Neuronal stem cell (in vitro differentiated cells): ENCODE data around the gene FAM200C.
A peak's percentile ranks its signal among the peaks of the same experiment; 100 is the strongest.

Experiments
- DNase-seq: peaks from one replicate; pipeline ENCODE4 v3.0.0-alpha.2; 2013; ENCODE audit warnings: low spot score
- H2AFZ ChIP-seq: one replicate; pipeline ENCODE4 v1.6.1; 2013; ENCODE audit warnings: mild to moderate bottlenecking, low read length, inconsistent platforms
- H2AK5ac ChIP-seq: 2 replicates; pipeline ENCODE4 v1.6.1; 2013; ENCODE audit warnings: low read depth, mild to moderate bottlenecking, inconsistent platforms, low read length, moderate library complexity, mixed read lengths
- H2BK120ac ChIP-seq: 2 replicates; pipeline ENCODE4 v1.6.1; 2013; ENCODE audit warnings: low read depth, mild to moderate bottlenecking, inconsistent platforms, low read length, moderate library complexity, mixed read lengths
- H2BK12ac ChIP-seq: one replicate; pipeline ENCODE4 v1.6.1; 2013; ENCODE audit warnings: low read length, inconsistent platforms
- H2BK15ac ChIP-seq: 2 replicates; pipeline ENCODE4 v1.6.1; 2013; ENCODE audit warnings: mild to moderate bottlenecking, low read length, inconsistent platforms, mixed read lengths
- H2BK5ac ChIP-seq: one replicate; pipeline ENCODE4 v1.6.1; 2013; ENCODE audit warnings: inconsistent platforms, mild to moderate bottlenecking, low read length, moderate library complexity
- H3K14ac ChIP-seq: one replicate; pipeline ENCODE4 v1.6.1; 2013; ENCODE audit warnings: low read length, inconsistent platforms
- H3K18ac ChIP-seq: 2 replicates; pipeline ENCODE4 v1.6.1; 2013; ENCODE audit warnings: low read length, inconsistent platforms
- H3K23ac ChIP-seq: 2 replicates; pipeline ENCODE4 v1.6.1; 2013; ENCODE audit warnings: low read depth, mild to moderate bottlenecking, mixed read lengths, low read length, inconsistent platforms; ENCODE audit not compliant: poor library complexity
- H3K27ac ChIP-seq: replicated peaks from 3 replicates; pipeline ENCODE4 v1.5.1; 2013; ENCODE audit warnings: low read length, inconsistent platforms
- H3K27me3 ChIP-seq, 3 experiments: 2 replicates each; pipeline ENCODE4 v1.6.1; 2013; ENCODE audit warnings: low read length in 3 of 3, mild to moderate bottlenecking in 2 of 3, inconsistent platforms in 1 of 3, low read depth in 1 of 3, mixed read lengths in 1 of 3, moderate library complexity in 1 of 3; ENCODE audit not compliant: control insufficient read depth in 3 of 3, insufficient read depth in 3 of 3
- H3K36me3 ChIP-seq, 2 donors: replicated peaks in 1 of 2; 2 replicates each; pipeline ENCODE4 v1.6.1; 2013; ENCODE audit warnings: low read length in 2 of 2; ENCODE audit not compliant: control insufficient read depth in 2 of 2, insufficient read depth in 2 of 2
- H3K4ac ChIP-seq: 2 replicates; pipeline ENCODE4 v1.6.1; 2013; ENCODE audit warnings: inconsistent platforms, mild to moderate bottlenecking, low read length, moderate library complexity
- H3K4me1 ChIP-seq, 2 donors: 1 replicate in 1 of 2; 2 replicates in 1 of 2; pipeline ENCODE4 v1.6.1; 2013; ENCODE audit warnings: low read length in 2 of 2, low read depth in 1 of 2; ENCODE audit not compliant: control insufficient read depth in 2 of 2, insufficient read depth in 1 of 2
- H3K4me2 ChIP-seq: one replicate; pipeline ENCODE4 v1.6.1; 2013; ENCODE audit warnings: mild to moderate bottlenecking, low read length, inconsistent platforms; ENCODE audit not compliant: insufficient read depth, poor library complexity, severe bottlenecking
- H3K4me3 ChIP-seq, 2 donors: 2 replicates each; pipeline ENCODE4 v1.5.1; 2013; ENCODE audit warnings: low read length in 2 of 2, mild to moderate bottlenecking in 2 of 2, inconsistent platforms in 1 of 2, moderate library complexity in 1 of 2
- H3K79me1 ChIP-seq: one replicate; pipeline ENCODE4 v1.6.1; 2013; ENCODE audit warnings: low read depth, mild to moderate bottlenecking, inconsistent platforms, low read length, moderate library complexity
- H3K9ac ChIP-seq: one replicate; pipeline ENCODE4 v1.6.1; 2013; ENCODE audit warnings: mild to moderate bottlenecking, low read depth, low read length, inconsistent platforms; ENCODE audit not compliant: poor library complexity
- H3K9me3 ChIP-seq, 2 donors: replicated peaks in 1 of 2; 2 replicates each; pipeline versions ENCODE3 to v1.6.1; 2013; ENCODE audit warnings: low read length in 2 of 2, mild to moderate bottlenecking in 2 of 2, inconsistent platforms in 1 of 2, low read depth in 1 of 2, mixed read lengths in 1 of 2, moderate library complexity in 1 of 2; ENCODE audit not compliant: control insufficient read depth in 2 of 2, insufficient read depth in 1 of 2
- H4K8ac ChIP-seq: one replicate; pipeline ENCODE4 v1.6.1; 2013; ENCODE audit warnings: low read depth, mild to moderate bottlenecking, inconsistent platforms, low read length, moderate library complexity
- H4K91ac ChIP-seq: one replicate; pipeline ENCODE4 v1.6.1; 2013; ENCODE audit warnings: low read length, low read depth, mild to moderate bottlenecking, inconsistent platforms; ENCODE audit not compliant: poor library complexity
- WGBS, 2 donors: extraction: QIAGEN DNeasy Blood & Tissue Kit; methylation state at CpG; one replicate each; pipeline ENCODE4 v1.1.7; 2013; ENCODE audit warnings: missing lambda C conversion rate in 2 of 2, mixed read lengths in 1 of 2; ENCODE audit not compliant: insufficient read length in 2 of 2, insufficient replicate concordance in 1 of 2; ENCODE audit errors: extremely low coverage in 2 of 2; 5-methylcytosine and 5-hydroxymethylcytosine counted together

The FAM200C gene

DNA sequence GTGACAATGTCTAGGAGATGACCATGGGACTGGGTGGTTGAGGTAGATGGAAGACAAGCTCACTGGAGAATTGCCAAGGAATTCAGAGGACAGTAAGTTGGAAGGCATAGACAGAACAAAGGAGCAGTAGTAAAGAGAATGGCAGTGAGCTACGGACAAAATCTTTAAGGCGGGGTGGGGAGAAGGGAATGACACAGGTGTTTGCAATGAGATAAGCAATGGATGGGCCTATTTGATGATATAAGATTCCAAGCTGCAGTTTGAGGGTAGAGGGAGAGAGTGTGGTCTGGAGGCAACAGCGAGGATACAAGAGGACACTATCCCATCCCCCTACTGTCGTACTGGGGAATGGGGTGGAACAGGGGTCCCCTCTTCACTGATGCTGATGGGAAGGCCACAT lies 36.2 kb upstream of the FAM200C start:
- no peak for DNase-seq
- peaks cover 0 to 5% (median 0%) of the 10 kb centered on the region in 3 experiments for H3K27me3 ChIP-seq
- no peak overlapping the region for H3K4ac ChIP-seq
- H4K8ac ChIP-seq: no peak overlapping the region
- H2AK5ac ChIP-seq: no peak overlapping the region
- H3K4me3 ChIP-seq: no peak overlapping the region
- no peak overlapping the region for H2BK12ac ChIP-seq
- no peak overlapping the region for H2AFZ ChIP-seq
- H4K91ac ChIP-seq: no peak overlapping the region
- H2BK5ac ChIP-seq: no peak overlapping the region
- no peaks in the 10 kb centered on the region for H3K9me3 ChIP-seq
- H3K9ac ChIP-seq: no peak overlapping the region
- no peak overlapping the region for H3K4me2 ChIP-seq
- no peak overlapping the region for H2BK120ac ChIP-seq
- H3K36me3 ChIP-seq: peaks cover 0 to 4% of the 10 kb centered on the region in 2 donors
- no CpG with 5 or more reads among the region's 4 CpGs for WGBS, 2 donors
- peaks cover 14 to 16% of the 10 kb centered on the region in 2 donors for H3K4me1 ChIP-seq
- H2BK15ac ChIP-seq: no peak overlapping the region
- H3K14ac ChIP-seq: no peak overlapping the region
- H3K18ac ChIP-seq: no peak overlapping the region
- H3K27ac ChIP-seq: no peak overlapping the region
- H3K79me1 ChIP-seq: no peaks in the 10 kb centered on the region
- no peak overlapping the region for H3K23ac ChIP-seq

DNA sequence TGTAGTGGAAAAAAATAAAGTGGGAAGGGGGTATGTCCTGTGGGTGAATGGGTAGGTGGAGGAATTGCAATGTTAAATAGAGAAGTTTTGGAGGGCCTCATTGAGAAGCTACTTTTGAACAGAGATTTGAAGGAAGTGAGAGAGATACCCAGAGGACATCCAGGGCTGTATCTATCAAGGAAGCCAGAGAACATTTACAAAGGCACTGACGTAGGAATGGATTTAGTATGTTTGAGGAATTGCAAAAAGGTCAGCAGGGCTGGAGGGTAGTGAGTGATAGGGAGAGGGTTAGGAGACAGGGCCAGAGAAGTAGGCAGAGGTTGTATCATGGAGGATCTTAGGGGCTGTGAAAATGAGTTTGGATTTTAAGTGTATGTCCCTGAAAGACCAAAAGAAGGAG lies 35.7 kb upstream of the FAM200C start:
- Histone ChIP-seq H4K91ac (no peak overlapping the region), H3K4me2 (no peak overlapping the region), H2BK12ac (no peak overlapping the region), H3K4ac (no peak overlapping the region), H3K27ac (no peak overlapping the region), H3K9ac (no peak overlapping the region), H4K8ac (no peak overlapping the region), H3K36me3 (peaks cover 0 to 4% of the 10 kb centered on the region in 2 donors), H3K4me3 (no peak overlapping the region), H3K14ac (no peak overlapping the region), H2BK5ac (no peak overlapping the region), H2AK5ac (no peak overlapping the region), H3K23ac (no peak overlapping the region), H3K4me1 (peaks cover 14 to 16% of the 10 kb centered on the region in 2 donors), H3K18ac (no peak overlapping the region), H3K27me3 (peaks cover 0 to 5% (median 0%) of the 10 kb centered on the region in 3 experiments), H3K79me1 (no peaks in the 10 kb centered on the region), H3K9me3 (no peaks in the 10 kb centered on the region), H2BK15ac (no peak overlapping the region), H2AFZ (no peak overlapping the region), H2BK120ac (no peak overlapping the region)
- DNase-seq: no peak
- WGBS, 2 donors: no CpG with 5 or more reads among the region's 1 CpG

DNA sequence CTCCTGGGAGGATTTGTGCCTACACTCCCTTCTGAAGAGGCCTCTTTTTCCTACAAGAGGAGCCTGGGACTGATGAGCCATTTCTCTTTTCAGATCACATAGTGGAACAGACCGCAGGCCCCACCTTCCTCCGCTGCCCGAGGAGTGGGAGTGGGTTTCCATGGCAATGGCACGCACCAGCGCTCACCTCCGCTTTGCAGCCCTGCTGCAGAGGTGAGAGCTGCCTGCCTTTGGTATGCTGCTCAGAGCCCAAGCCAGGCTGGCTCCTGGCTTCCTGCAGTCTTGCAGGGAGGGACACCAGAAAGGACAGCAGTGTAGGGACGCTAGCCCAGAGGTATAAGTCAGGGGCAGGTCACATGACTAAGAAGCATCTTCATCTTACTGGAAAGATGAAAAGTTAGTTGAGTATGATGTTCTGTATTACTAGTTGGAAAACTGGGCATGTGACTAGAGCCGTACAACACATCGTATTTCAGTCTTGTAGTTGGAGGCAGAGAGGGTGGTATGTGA lies 34.2 kb upstream of the FAM200C start:
- Histone ChIP-seq H2BK12ac (no peak overlapping the region), H4K8ac (no peak overlapping the region), H3K4me3 (peak overlapping the region in 1 of 2 donors; percentile 21), H4K91ac (no peak overlapping the region), H3K14ac (no peak overlapping the region), H2BK120ac (no peak overlapping the region), H3K23ac (no peak overlapping the region), H3K27me3 (peaks cover 0 to 5% (median 0%) of the 10 kb centered on the region in 3 experiments), H2BK5ac (no peak overlapping the region), H3K9ac (no peak overlapping the region), H3K18ac (no peak overlapping the region), H3K9me3 (no peaks in the 10 kb centered on the region), H3K27ac (no peak overlapping the region), H3K4me1 (peaks cover 14 to 16% of the 10 kb centered on the region in 2 donors), H3K4me2 (peak overlapping the region; percentile 13), H2BK15ac (no peak overlapping the region), H3K36me3 (peaks cover 8 to 11% of the 10 kb centered on the region in 2 donors), H2AK5ac (no peak overlapping the region), H3K79me1 (no peaks in the 10 kb centered on the region), H2AFZ (peak overlapping the region; percentile 84), H3K4ac (no peak overlapping the region)
- DNase-seq: peak; percentile 30
- no CpG with 5 or more reads among the region's 9 CpGs for WGBS, 2 donors

DNA sequence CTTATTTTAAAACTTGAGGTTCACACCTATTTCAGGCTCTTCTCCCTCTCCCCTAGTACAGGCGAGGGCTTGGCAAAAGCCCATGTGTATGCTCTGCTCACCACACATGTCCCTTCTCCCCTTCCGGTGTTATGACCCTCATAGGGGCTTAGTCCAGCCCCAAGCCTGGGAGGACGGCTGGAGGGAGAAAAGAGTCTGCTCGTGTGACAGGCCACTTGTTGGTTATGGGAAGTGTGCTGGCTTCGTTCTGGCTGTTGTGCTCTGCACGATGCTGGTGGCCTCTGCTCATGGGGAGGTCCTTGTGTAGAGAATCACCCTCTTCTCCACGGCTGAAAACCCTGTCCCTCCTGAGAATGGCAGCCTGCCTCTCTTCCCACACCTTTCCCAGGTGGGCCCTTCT lies 32.9 kb upstream of the FAM200C start:
- Histone ChIP-seq H2BK120ac (no peak overlapping the region), H2AFZ (peak overlapping the region; percentile 84), H3K4me2 (no peak overlapping the region), H3K18ac (no peak overlapping the region), H4K91ac (no peak overlapping the region), H3K27ac (no peak overlapping the region), H4K8ac (no peak overlapping the region), H2BK15ac (no peak overlapping the region), H3K4me1 (peaks cover 12 to 16% of the 10 kb centered on the region in 2 donors), H3K9me3 (no peaks in the 10 kb centered on the region), H3K23ac (no peak overlapping the region), H3K79me1 (no peaks in the 10 kb centered on the region), H3K4ac (no peak overlapping the region), H3K14ac (no peak overlapping the region), H2BK5ac (no peak overlapping the region), H3K27me3 (peaks cover 0 to 5% (median 0%) of the 10 kb centered on the region in 3 experiments), H3K4me3 (peak overlapping the region in 1 of 2 donors; percentile 50), H3K36me3 (peaks cover 11 to 24% of the 10 kb centered on the region in 2 donors), H2BK12ac (no peak overlapping the region), H3K9ac (no peak overlapping the region), H2AK5ac (no peak overlapping the region)
- no peak for DNase-seq
- no CpG with 5 or more reads among the region's 7 CpGs for WGBS, 2 donors
